Measurements from ENCODE around the gene SCLY.

The SCLY gene

GRCh38 chr2:238097988-238098871 lies 37.4 kb downstream of the SCLY start:
- no peak for DNase-seq (ENCODE audit: low read depth in 2 of 2)

- DNase-seq (ENCODE audit: low read depth in 2 of 2): no peak
Observed at GRCh38 chr2:238098901-238099713, 38.3 kb downstream of the SCLY start.

GRCh38 chr2:238099714-238100048 lies 38.9 kb downstream of the SCLY start:
- DNase-seq (ENCODE audit: low read depth in 2 of 2): no peak

- no peak for DNase-seq (ENCODE audit: low read depth in 2 of 2)
Observed at GRCh38 chr2:238100049-238100820, 39.4 kb downstream of the SCLY start, which contains the start of gene ESPNL. Gene ESPNL, plus strand, starts transcription at chr2:238100340. Its CDS starts 80 bp downstream, at chr2:238100420.

GRCh38 chr2:238100821-238101771 lies 40.3 kb downstream of the SCLY start:
- DNase-seq (ENCODE audit: low read depth in 2 of 2): no peak

GRCh38 chr2:238101891-238102841 lies 41.4 kb downstream of the SCLY start:
- no peak for DNase-seq (ENCODE audit: low read depth in 2 of 2)

GRCh38 chr2:238102865-238103264 lies 42.1 kb downstream of the SCLY start:
- DNase-seq (ENCODE audit: low read depth in 2 of 2): no peak

GRCh38 chr2:238103465-238104225 lies 42.8 kb downstream of the SCLY start:
- DNase-seq (ENCODE audit: low read depth in 2 of 2): no peak

- no peak for DNase-seq (ENCODE audit: low read depth in 2 of 2)
Observed at GRCh38 chr2:238104226-238104690, 43.5 kb downstream of the SCLY start.

GRCh38 chr2:238104691-238105371 lies 44.0 kb downstream of the SCLY start:
- DNase-seq (ENCODE audit: low read depth in 2 of 2): no peak

- DNase-seq (ENCODE audit: low read depth in 2 of 2): no peak
Observed at GRCh38 chr2:238105506-238106338, 44.9 kb downstream of the SCLY start.

GRCh38 chr2:238106339-238106697 lies 45.5 kb downstream of the SCLY start:
- no peak for DNase-seq (ENCODE audit: low read depth in 2 of 2)

- no peak for DNase-seq (ENCODE audit: low read depth in 2 of 2)
Observed at GRCh38 chr2:238106698-238107524, 46.1 kb downstream of the SCLY start.

GRCh38 chr2:238107525-238108422 lies 47.0 kb downstream of the SCLY start:
- no peak for DNase-seq (ENCODE audit: low read depth in 2 of 2)

GRCh38 chr2:238108423-238109183 lies 47.8 kb downstream of the SCLY start:
- DNase-seq (ENCODE audit: low read depth in 2 of 2): no peak

Data from stimulated activated CD4-positive, alpha-beta T cell treated with anti-CD3 and anti-CD28 coated beads, Interleukin-1b, Interleukin-23, amount 100 ng/mL, for 4 hours (primary cell).